ENCODE results near the gene THSD4. TPM values are rescaled to one million over a fixed set of nuclear protein-coding genes. Genes with fewer than 3 reads are reported as not detected.

THSD4 gene
- total and polyA plus RNA-seq, 9 of the 15 experiments (the other 6 are each of a cell fraction or from before 2014, with no cell fraction given) = 0.04 TPM; not detected in 5

GRCh38 chr15:71380345-71380744 is 265.1 kb downstream of the THSD4 start:
- no peaks in the 10 kb centered on the region for H3K79me2 ChIP-seq (ENCODE audit: control insufficient read depth, insufficient read depth, low read length)
- ChIA-PET POLR2A (no interaction called here), CTCF (ENCODE audit: low intra/inter-chr PET ratio) (no interaction called here)
- TF ChIP-seq ZNF696 (CRISPR knock-in tag; conservative IDR thresholded peaks at IDR 0.05) (no peak), MBD2 (IDR thresholded peaks at IDR 0.05; ENCODE audit: borderline replicate concordance, low read depth) (no peak), PHF20 (IDR thresholded peaks at IDR 0.05; ENCODE audit: partially characterized antibody) (no peak)
- FAIRE-seq = no peak
- no peak overlapping the region for H2AFZ ChIP-seq (ENCODE audit: low read depth, low read length)
- DNase-seq (ENCODE audit: extremely low read depth in 1 of 4, low spot score in 3 of 4) = no peak
- H3K9ac ChIP-seq (ENCODE audit: insufficient read depth in 1 of 2, low read depth in 2 of 2, low read length in 2 of 2) = no peak overlapping the region
- in situ Hi-C loops (cut with MboI) = no loop called here
- no peak overlapping the region for H3K4me3 ChIP-seq
- no peak overlapping the region for H3K4me2 ChIP-seq (ENCODE audit: insufficient read depth, low read length)
- H3K9me1 ChIP-seq (ENCODE audit: control insufficient read depth, insufficient read depth, low read length) = no peaks in the 10 kb centered on the region
- no peaks in the 10 kb centered on the region for H4K20me1 ChIP-seq (replicated peaks; ENCODE audit: control insufficient read depth, insufficient read depth, low read length)
- no TSS peak for BruUV-seq (replicated peaks)
- 0% methylated on average over 2 of the region's 2 CpGs for WGBS (ENCODE audit: insufficient coverage, low coverage, missing lambda C conversion rate)
- no peaks in the 10 kb centered on the region for H3K36me3 ChIP-seq (ENCODE audit: control insufficient read depth, insufficient read depth, low read length)
- intact Hi-C loops (cut with micrococcal nuclease) = loop anchor here (10.0 kb wide), 1 partner anchor 424 kb away; no protein-coding TSS in a partner anchor
- no peak for ATAC-seq
- no peaks in the 10 kb centered on the region; a peak in 2 of 5 replicates for H3K27me3 ChIP-seq (ENCODE audit: control insufficient read depth in 2 of 2, insufficient read depth in 2 of 2, low read length in 2 of 2)
- H3K27ac ChIP-seq (ENCODE audit: extremely low read depth, low read depth, low read length) = no peak overlapping the region
- no peaks in the 10 kb centered on the region for H3K4me1 ChIP-seq (replicated peaks in 1 of 2; ENCODE audit: control insufficient read depth in 2 of 2, insufficient read depth in 2 of 2, low read length in 2 of 2)
- H3K9me3 ChIP-seq (replicated peaks; ENCODE audit: control insufficient read depth, insufficient read depth, low read depth, low read length) = no peaks in the 10 kb centered on the region

GRCh38 chr15:71384501-71384900 is 269.2 kb downstream of the THSD4 start:
- no peak for DNase-seq (ENCODE audit: extremely low read depth in 1 of 4, low spot score in 3 of 4)
- Histone ChIP-seq H3K36me3 (ENCODE audit: control insufficient read depth, insufficient read depth, low read length) (no peaks in the 10 kb centered on the region), H3K4me3 (no peak overlapping the region), H3K4me2 (ENCODE audit: insufficient read depth, low read length) (no peak overlapping the region), H3K4me1 (replicated peaks in 1 of 2; ENCODE audit: control insufficient read depth in 2 of 2, insufficient read depth in 2 of 2, low read length in 2 of 2) (no peaks in the 10 kb centered on the region), H3K27ac (ENCODE audit: extremely low read depth, low read depth, low read length) (no peak overlapping the region), H4K20me1 (replicated peaks; ENCODE audit: control insufficient read depth, insufficient read depth, low read length) (no peaks in the 10 kb centered on the region), H3K9me3 (replicated peaks; ENCODE audit: control insufficient read depth, insufficient read depth, low read depth, low read length) (no peaks in the 10 kb centered on the region), H3K9ac (ENCODE audit: insufficient read depth in 1 of 2, low read depth in 2 of 2, low read length in 2 of 2) (no peak overlapping the region), H3K79me2 (ENCODE audit: control insufficient read depth, insufficient read depth, low read length) (no peaks in the 10 kb centered on the region), H2AFZ (ENCODE audit: low read depth, low read length) (no peak overlapping the region), H3K9me1 (ENCODE audit: control insufficient read depth, insufficient read depth, low read length) (no peaks in the 10 kb centered on the region), H3K27me3 (ENCODE audit: control insufficient read depth in 2 of 2, insufficient read depth in 2 of 2, low read length in 2 of 2) (no peaks in the 10 kb centered on the region; a peak in 2 of 5 replicates)
- intact Hi-C loops (cut with micrococcal nuclease) = loop anchor here (10.0 kb wide), 1 partner anchor 420 kb away; no protein-coding TSS in a partner anchor
- no TSS peak for BruUV-seq (replicated peaks)
- in situ Hi-C loops (cut with MboI) = no loop called here
- WGBS (ENCODE audit: insufficient coverage, low coverage, missing lambda C conversion rate) = 3% methylated on average over 3 of the region's 3 CpGs
- POLR2A ChIA-PET = no interaction called here
- no peak for ATAC-seq
- CTCF ChIA-PET (ENCODE audit: low intra/inter-chr PET ratio) = interaction anchor here (1.2 kb wide), 1 partner anchor 56 kb away, joined by 3 read pairs; no protein-coding TSS in a partner anchor
- no peak for FAIRE-seq
- no peak for TF ChIP-seq ZNF175 (CRISPR knock-in tag; IDR thresholded peaks at IDR 0.05; ENCODE audit: low read depth)
- TF ChIP-seq RCOR1 (IDR thresholded peaks at IDR 0.05; ENCODE audit: borderline replicate concordance in 1 of 2, low read depth in 2 of 2, low read length in 2 of 2) = no peak
- TF ChIP-seq KLF13 (tag; IDR thresholded peaks at IDR 0.05; ENCODE audit: borderline replicate concordance, low read depth) = no peak
- no peak for TF ChIP-seq ARNT (IDR thresholded peaks at IDR 0.05)
- TF ChIP-seq DMBX1 (CRISPR knock-in tag; IDR thresholded peaks at IDR 0.05; ENCODE audit: borderline replicate concordance) = no peak
- no peak for TF ChIP-seq ZBTB8A (IDR thresholded peaks at IDR 0.05; ENCODE audit: partially characterized antibody)
- no peak for TF ChIP-seq ZNF699 (CRISPR knock-in tag; IDR thresholded peaks at IDR 0.05; ENCODE audit: insufficient replicate concordance)
- no peak for TF ChIP-seq HDAC3 (IDR thresholded peaks at IDR 0.05; ENCODE audit: borderline replicate concordance, partially characterized antibody)
- TF ChIP-seq ZNF507 (tag; conservative IDR thresholded peaks at IDR 0.05) = no peak
- no peak for TF ChIP-seq CHD4 (IDR thresholded peaks at IDR 0.05; ENCODE audit: insufficient read depth, insufficient replicate concordance, low read depth, low read length, poor library complexity, severe bottlenecking)
- TF ChIP-seq BCOR (IDR thresholded peaks at IDR 0.05) = no peak
- no peak for TF ChIP-seq NELFE (IDR thresholded peaks at IDR 0.05; ENCODE audit: insufficient read depth, insufficient read length)
- no peak for TF ChIP-seq ETS2 (tag; IDR thresholded peaks at IDR 0.05; ENCODE audit: borderline replicate concordance, poor library complexity, severe bottlenecking)
- no peak for TF ChIP-seq NFIC (IDR thresholded peaks at IDR 0.05)
